Ishikawa (cell line): ENCODE data around the gene VANGL1.

ENCODE experiments used
- TAF1 ChIP-seq: IDR thresholded peaks from 2 replicates; pipeline ENCODE4 v1.6.1; 2012; ENCODE audit warnings: low read depth, mild to moderate bottlenecking
- TF ChIP-seq, protein P1 (sequence below): IDR thresholded peaks from 2 replicates; pipeline ENCODE4 v1.6.1; 2012

DNA sequence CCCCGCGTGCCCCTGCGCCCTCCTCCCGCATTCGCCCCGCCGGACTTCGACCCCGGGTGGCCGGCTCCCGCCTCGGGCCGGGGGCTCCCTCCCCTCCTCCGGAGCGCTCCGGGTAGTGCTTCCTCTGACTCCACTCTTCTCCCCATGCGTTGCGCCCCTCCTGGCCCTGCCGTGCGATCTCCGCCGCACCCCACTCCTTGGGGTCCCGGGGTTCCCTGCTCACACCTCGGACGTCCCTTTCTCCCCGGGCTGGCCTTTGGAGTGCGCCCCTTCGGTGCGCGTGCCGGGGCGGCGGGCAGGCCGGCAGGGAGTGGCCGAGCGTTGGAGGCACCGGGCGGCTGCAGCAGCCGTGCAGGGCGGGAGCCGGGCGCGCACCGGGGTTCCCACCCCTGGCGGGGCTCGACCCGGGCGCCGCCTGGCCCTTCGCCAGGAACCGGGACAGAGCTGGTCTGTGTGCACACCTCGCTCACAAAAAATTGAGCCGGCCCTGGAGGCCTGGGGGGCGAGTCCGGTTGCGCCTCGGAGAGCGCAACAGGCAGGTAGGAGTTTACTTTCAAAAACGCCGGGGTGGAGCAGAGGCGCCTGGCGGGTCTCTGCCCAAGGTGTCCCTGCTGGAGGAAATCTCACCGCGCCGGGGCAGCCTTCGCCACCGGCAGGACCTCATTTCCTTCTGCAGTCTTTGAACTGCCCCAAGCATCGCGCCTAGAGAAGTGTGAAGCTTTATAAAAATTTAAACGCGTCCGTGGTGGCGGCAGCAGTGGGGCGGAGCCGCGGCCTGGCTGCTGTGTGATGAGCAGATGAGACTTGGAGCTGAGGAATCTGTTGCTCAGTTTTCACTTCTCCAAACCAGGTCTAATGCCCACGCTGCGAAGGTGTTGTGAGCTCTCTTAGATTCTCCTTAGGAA, 650 bp downstream of the VANGL1 start:
- TF ChIP-seq TAF1 = no peak; the same call in 1 of the 2 replicates
- TF ChIP-seq, protein P1, sequence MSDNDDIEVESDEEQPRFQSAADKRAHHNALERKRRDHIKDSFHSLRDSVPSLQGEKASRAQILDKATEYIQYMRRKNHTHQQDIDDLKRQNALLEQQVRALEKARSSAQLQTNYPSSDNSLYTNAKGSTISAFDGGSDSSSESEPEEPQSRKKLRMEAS = peak; percentile 34
